NCI-H446 (cell line): ENCODE results near the gene FOXA3.
"Not testable (repeated sequence)": the region's sequence is repeated elsewhere in the genome, so short reads cannot be mapped to it uniquely, and the experiment has no call there.

Experiments used
- DNase-seq, 2 experiments: peaks; one replicate each; lab custom pipeline; 2025; lab: John Stamatoyannopoulos, UW

FOXA3 gene

DNA sequence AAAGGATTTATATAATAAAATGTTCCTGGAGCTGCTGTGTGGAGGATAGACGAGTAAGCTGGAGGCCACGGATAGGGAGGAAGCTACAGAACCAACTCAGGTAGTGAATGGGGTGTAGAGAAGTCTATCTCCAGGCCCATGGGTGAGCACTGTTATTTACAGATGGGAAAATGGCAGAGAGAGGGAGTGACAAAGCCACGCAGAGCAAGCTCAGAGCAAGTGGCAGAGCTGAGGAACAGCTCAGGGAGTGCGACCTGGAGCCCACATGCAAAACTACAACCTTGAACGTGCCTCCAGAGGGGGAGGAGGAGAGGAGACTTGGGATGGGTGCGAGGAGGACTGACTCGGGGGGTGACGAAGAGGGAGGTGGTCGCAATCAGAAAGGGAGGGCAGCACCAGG, 35.6 kb upstream of the FOXA3 start:
- DNase-seq: no peak

DNA sequence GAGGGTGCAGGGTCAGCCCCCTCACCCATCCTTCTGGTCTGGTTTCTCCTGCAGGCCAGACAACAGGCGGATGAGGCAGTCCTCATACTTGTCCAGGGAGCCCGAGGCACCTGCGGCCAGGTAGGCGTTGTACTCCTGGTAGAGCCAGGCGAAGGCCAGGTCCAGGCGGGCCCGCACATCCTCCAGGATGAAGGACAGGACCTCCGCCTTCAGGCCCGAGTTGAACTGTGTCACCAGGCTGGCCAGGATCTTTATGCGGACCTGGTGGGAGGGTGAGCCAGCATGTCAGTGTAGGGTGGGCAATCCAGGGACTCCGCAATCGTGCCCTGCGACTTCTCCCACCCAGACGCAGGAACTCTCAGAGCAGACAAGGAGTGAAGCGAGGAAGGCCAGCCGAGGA, 35.2 kb upstream of the FOXA3 start:
- DNase-seq: no peak

DNA sequence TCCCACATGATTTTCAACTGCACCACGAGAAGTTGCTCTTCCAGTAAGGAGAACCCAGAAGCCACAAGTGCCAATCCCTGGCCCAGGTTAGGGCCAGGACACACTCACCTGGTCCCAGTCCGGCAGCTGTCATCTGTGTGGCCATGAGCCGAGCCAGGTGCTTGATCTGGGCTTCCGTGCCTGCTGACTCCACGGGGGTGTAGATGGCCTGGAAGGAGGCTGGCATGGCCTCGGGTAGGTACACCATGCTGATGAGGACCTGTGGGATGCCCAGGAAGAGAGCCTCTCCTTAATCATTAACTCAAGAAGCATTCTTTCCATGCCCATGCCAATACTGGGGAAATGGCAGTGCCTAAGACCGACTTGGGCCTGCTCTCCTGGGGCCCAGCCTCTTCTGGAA, 29.2 kb upstream of the FOXA3 start:
- no peak for DNase-seq

GRCh38 chr19:45842198-45842597, 21.9 kb upstream of the FOXA3 start:
- no peak for DNase-seq

GRCh38 chr19:45847663-45848062, 16.5 kb upstream of the FOXA3 start:
- DNase-seq: no peak

- DNase-seq: no peak
Measured at GRCh38 chr19:45848922-45849321, 15.2 kb upstream of the FOXA3 start.

GRCh38 chr19:45852145-45852750, 11.9 kb upstream of the FOXA3 start:
- no peak for DNase-seq

GRCh38 chr19:45852983-45853382, 11.1 kb upstream of the FOXA3 start:
- no peak for DNase-seq

DNA sequence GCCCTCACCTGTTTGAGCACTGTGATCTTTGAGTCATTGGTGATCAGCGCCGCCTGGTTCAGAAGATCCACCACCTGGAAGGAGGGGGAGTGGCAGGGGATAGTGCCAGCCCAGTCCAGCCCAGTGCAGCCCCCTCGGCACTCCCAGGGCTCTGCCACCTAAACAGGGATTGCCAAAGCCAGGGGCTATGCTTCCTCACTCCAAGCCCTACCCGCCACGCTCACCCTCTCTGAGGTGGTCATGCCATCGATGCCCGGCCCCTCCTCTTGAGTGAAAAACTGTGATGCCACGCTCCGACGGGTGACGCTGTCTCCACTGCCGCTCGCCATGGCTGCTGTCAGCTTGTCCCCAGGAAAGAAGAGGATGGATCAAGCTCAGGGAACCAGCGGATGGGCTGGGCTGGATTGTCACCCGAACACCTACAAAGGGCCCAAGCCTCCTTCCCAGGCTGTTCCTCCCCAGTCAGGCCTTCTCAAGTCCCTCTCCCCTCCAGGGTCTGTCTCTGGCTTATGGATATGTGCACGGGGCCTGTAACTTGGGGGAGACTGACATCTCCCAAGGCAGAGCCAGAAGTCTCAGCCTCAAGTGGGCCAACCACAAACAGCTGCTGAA, 9.9 kb upstream of the FOXA3 start:
- DNase-seq: no peak

DNA sequence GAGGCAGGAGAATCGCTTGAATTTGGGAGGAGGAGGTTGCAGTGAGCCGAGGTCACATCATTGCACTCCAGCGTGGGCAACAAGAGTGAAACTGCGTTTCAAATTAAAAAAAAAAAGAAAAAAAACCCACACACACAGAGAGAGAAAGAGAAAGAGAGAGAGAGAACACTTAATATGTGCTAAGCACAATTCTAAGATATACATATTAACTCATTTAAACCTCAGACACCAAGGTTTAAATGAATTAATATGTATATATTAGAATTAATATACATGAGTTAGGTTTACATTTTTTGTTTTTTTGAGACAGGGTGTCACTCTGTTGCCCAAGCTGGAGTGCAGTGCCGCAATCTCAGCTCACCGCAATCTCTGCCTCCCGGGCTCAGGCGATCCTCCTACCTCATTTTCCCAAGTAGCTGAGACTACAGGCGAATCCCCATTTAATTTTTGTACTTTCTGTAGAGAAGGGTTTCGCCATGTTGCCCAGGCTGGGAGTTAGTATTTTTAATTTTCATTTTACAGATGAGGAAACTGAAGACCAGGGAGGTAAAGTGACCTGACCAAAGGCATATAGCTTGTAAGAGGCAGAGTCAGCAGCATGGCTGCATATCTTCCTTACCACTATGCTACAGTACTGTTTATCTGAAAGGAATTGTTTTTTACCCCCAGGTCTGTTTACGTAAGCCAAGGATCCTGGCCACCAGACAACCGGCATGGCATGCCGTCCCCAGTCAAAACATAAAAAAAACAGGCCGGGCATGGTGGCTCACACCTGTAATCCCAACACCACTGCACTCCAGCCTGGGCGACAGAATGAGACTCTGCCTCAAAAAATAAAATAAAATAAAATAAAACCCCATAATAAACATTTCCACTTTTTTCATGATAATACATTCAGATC, 3.5 kb upstream of the FOXA3 start:
- no peak for DNase-seq

DNA sequence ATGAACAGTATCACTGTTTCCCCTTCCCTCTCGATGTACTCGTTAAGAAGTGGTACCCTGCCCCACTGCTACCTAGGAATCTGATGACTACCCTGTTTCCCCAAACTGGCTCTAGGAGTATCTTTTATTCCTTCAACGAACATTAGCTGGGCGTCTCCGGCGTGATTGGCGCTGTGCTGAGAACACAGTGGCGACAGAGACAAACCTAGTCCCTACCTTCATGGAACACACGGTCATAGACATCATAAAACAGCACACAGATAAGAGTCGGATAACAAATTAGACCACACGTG, 1.9 kb upstream of the FOXA3 start:
- DNase-seq: no peak

- DNase-seq: peak; percentile 98 to 99
Measured at GRCh38 chr19:45862564-45863334, 1.4 kb upstream of the FOXA3 start, which contains the start of gene SYMPK. SYMPK (minus strand) TSS chr19:45863147; CDS start chr19:45854495, 8,652 bp downstream.

- DNase-seq: no peak
Measured at GRCh38 chr19:45863335-45863839, 739 bp upstream of the FOXA3 start.

DNA sequence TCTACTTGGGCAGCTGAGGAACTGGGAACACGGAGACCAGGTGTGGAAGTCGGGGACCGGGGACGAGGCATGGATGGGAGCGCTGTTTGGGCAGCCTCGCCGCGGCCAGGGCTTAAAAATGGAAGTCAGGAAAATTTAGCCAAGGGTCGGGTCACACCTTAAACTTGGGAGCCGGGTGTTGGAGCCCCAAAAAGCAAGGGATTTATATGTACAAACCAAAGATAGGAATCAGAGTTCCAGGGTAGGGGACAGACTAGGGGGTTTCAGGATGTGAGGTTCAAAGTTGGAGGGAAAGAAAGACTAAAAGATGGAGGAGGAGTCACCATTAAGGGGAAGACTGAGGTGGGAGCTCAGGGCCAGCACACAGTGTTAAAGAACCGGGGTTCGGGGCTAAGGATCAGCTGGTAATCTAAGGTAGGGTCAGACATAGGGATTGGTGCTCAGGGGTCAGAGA, 530 bp downstream of the FOXA3 start:
- DNase-seq: no peak

- no peak for DNase-seq
Measured at GRCh38 chr19:45865269-45865948, 1.3 kb downstream of the FOXA3 start.

GRCh38 chr19:45866400-45867176, 2.5 kb downstream of the FOXA3 start:
- no peak for DNase-seq

- DNase-seq: not testable (repeated sequence)
Measured at GRCh38 chr19:45867241-45867640, 3.1 kb downstream of the FOXA3 start.

DNA sequence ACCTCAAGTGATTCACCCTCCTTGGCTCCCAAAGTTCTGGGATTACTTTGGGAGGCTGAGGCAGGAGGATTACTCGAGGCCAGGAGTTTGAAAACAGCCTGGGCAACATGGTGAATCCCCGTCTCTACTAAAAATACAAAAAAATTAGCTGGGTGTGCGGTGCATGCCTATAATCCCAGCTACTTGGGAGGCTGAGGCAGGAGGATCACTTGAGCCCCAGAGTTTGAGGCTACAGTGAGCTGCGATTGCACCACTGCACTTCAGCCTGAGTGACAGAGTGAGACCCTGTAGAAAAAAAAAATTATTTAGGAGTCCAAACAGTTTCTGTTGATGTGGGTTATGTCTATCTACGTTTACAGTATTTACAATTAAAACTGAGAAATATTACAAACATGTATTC, 6.7 kb downstream of the FOXA3 start:
- DNase-seq: no peak

- DNase-seq: no peak
Measured at GRCh38 chr19:45872095-45872919, 8.2 kb downstream of the FOXA3 start.

- DNase-seq: no peak
Measured at GRCh38 chr19:45873219-45873772, 9.2 kb downstream of the FOXA3 start.
